OCI-LY1 (cell line): ENCODE data around the gene BTBD18.

Experiments
- CTCF ChIP-seq: fragments of 200-600 bp; sonication (generic), shearing (Covaris generic); IDR thresholded peaks from 2 replicates; pipeline ENCODE4 v1.5.1; 2017; ENCODE audit warnings: mild to moderate bottlenecking, antibody characterized with exemption, low read length, moderate library complexity, mixed read lengths
- EZH2 ChIP-seq: fragments of 200-600 bp; sonication (generic), shearing (Covaris generic); IDR thresholded peaks from 2 replicates; pipeline ENCODE4 v1.8.0; 2017; ENCODE audit warnings: borderline replicate concordance, mixed run types, mild to moderate bottlenecking, antibody characterized with exemption, low read length, moderate library complexity, mixed read lengths

- TF ChIP-seq CTCF (no peak), EZH2 (no peak)
These were observed 23.9 kb upstream of the BTBD18 start for GRCh38 chr11:57775491-57775890.
